Stimulated activated effector memory CD8-positive, alpha-beta T cell treated with anti-CD3 and anti-CD28 coated beads, Interleukin-12 subunit alpha, Interleukin-12 subunit beta, amount 100 ng/mL, for 72 hours (primary cell): ENCODE data around the gene SYNPO2L.
"Not testable (repeated sequence)": the region's sequence is repeated elsewhere in the genome, so short reads cannot be mapped to it uniquely, and the experiment has no call there.

Source experiments
- ATAC-seq: fragments of 150-1000 bp; cut with Tn5 transposase; 2 replicates; pipeline ENCODE4 v1.10.0; 2021
- DNase-seq, 2 donors: peaks; one replicate each; pipeline ENCODE4 v3.0.0; 2021 to 2022; ENCODE audit warnings: low spot score in 2 of 2
- H3K27ac Mint-ChIP-seq: one replicate; pipeline ENCODE4 v1.8.0; 2022; ENCODE audit warnings: mild to moderate bottlenecking, mixed read lengths
- H3K36me3 Mint-ChIP-seq: one replicate; pipeline ENCODE4 v1.8.0; 2022; ENCODE audit warnings: mild to moderate bottlenecking, mixed read lengths
- H3K4me1 Mint-ChIP-seq: one replicate; pipeline ENCODE4 v1.8.0; 2022; ENCODE audit warnings: mixed read lengths
- H3K4me3 Mint-ChIP-seq: one replicate; pipeline ENCODE4 v1.8.0; 2022; ENCODE audit warnings: mild to moderate bottlenecking, mixed read lengths
- H3K9me3 Mint-ChIP-seq: one replicate; pipeline ENCODE4 v1.8.0; 2022; ENCODE audit warnings: mixed read lengths

SYNPO2L gene, protein sequence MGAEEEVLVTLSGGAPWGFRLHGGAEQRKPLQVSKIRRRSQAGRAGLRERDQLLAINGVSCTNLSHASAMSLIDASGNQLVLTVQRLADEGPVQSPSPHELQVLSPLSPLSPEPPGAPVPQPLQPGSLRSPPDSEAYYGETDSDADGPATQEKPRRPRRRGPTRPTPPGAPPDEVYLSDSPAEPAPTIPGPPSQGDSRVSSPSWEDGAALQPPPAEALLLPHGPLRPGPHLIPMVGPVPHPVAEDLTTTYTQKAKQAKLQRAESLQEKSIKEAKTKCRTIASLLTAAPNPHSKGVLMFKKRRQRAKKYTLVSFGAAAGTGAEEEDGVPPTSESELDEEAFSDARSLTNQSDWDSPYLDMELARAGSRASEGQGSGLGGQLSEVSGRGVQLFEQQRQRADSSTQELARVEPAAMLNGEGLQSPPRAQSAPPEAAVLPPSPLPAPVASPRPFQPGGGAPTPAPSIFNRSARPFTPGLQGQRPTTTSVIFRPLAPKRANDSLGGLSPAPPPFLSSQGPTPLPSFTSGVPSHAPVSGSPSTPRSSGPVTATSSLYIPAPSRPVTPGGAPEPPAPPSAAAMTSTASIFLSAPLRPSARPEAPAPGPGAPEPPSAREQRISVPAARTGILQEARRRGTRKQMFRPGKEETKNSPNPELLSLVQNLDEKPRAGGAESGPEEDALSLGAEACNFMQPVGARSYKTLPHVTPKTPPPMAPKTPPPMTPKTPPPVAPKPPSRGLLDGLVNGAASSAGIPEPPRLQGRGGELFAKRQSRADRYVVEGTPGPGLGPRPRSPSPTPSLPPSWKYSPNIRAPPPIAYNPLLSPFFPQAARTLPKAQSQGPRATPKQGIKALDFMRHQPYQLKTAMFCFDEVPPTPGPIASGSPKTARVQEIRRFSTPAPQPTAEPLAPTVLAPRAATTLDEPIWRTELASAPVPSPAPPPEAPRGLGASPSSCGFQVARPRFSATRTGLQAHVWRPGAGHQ

DNA sequence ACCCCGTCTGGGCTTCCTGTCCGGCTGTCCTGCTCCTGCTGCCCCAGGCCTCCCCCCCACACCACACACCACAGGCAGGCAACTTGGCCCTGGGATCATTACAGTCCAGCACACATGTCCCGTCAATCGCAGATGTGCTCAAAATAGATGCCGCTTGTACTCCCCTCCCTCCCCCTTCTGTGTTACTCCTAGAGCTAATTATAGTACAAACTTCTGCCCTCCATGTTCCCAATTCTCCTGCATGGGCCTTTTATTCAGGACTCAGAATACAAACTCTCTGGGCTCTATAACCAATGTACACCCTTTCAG, at the start of gene SYNPO2L:
SYNPO2L (minus strand) TSS at position 40 of the 309 bp plus-strand sequence. CDS start 107 bp downstream, outside the sequence.
- H3K9me3 Mint-ChIP-seq = no peaks in the 10 kb centered on the region
- DNase-seq = no peak
- peak within 1 kb of the TSS; percentile 10 for H3K27ac Mint-ChIP-seq
- no peak within 1 kb of the TSS for H3K4me3 Mint-ChIP-seq
- no peaks in the 10 kb centered on the region for H3K36me3 Mint-ChIP-seq
- peaks cover 13% of the 10 kb centered on the region for H3K4me1 Mint-ChIP-seq
- no peak for ATAC-seq

DNA sequence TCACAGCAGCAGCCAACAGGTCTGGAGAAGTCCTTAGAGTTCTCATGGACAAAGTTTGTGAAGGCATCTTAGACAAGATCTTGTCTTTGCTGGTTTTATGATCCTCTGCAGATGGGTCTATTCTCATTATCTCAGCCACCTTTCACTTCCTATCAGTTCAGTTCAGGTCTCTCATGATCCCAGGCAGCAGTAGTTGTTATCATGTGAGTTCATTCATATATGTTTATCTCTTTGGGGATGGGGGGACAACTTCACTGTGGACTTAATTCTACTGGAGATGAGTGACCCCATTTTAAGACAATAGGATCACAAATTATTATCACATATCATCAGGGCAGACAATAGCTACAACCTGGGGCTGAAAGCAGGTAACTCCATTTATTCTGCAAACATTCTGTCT, 48.1 kb upstream of the SYNPO2L start:
- not testable (repeated sequence) for H3K9me3 Mint-ChIP-seq, DNase-seq, H3K4me1 Mint-ChIP-seq, ATAC-seq, H3K4me3 Mint-ChIP-seq, H3K27ac Mint-ChIP-seq
- H3K36me3 Mint-ChIP-seq = peaks cover 55% of the 10 kb centered on the region

DNA sequence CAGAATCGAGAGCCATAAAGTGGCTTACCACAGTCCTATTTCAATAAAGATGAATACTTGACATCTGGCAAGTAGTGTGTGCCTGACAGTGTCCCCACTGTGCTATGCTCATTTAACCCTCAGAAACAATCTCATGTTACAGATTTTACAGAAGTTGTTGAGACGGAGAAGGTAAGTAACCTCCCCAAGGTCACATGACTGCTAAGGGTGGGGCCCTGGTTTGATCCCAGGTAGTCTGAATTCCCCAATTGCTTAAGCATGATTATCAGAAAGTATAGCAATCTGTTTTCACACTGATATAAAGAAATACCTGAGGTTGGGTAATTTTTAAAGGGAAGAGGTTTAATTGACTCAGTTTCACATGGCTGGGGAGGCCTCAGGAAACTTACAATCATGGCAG, 43.0 kb upstream of the SYNPO2L start:
- H3K36me3 Mint-ChIP-seq = peaks cover 45% of the 10 kb centered on the region
- H3K27ac Mint-ChIP-seq, H3K4me1 Mint-ChIP-seq, ATAC-seq, H3K9me3 Mint-ChIP-seq, H3K4me3 Mint-ChIP-seq, DNase-seq: not testable (repeated sequence)

DNA sequence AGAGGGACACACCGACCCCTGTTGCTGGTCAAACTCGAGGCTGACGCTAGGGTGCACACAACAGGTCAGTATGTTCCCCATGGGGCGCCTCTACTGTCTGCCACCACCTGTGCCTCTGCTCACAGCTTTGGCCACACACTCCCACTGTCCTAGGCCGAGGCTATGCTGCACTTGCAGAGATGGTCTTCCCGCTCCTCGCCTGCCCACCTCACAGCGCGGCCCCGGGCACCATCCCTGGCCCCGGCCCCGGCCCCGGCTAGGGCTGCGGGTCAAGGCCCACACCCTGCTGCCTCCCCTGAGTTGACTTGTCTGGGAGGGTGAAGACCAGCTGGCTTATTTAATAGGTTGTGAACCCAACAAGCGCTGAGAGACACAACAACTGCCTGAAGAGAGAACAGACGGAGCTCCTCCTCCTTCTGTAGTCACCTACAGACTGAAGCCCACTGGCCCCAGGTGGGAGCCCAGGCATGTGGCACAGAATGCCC, 41.9 kb upstream of the SYNPO2L start, which contains the start of gene AGAP5:
AGAP5 (minus strand) TSS at position 435 of the 485 bp plus-strand sequence; CDS start at position 81, 354 bp downstream.
- not testable (repeated sequence) for H3K4me3 Mint-ChIP-seq, H3K4me1 Mint-ChIP-seq, H3K9me3 Mint-ChIP-seq, DNase-seq, H3K27ac Mint-ChIP-seq, ATAC-seq
- H3K36me3 Mint-ChIP-seq = peaks cover 38% of the 10 kb centered on the region

DNA sequence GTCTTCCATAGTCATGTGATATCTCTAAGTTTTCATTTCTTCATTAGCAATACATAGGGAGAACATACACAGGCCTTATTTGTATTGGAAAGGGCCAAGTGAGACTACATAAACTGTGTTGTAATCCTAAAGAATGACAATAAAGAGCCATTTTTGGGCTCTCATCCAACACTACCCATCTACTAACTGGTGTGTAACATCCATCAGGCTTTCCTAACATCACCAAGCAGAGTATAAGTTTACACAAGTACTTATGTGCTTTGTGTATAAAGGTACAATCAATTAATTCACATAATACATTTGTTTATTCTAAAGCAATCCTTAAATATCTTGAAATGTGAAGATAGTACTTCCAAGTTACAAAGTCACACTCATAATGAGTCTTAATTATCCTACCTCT, 39.5 kb upstream of the SYNPO2L start:
- peaks cover 32% of the 10 kb centered on the region for H3K36me3 Mint-ChIP-seq
- H3K9me3 Mint-ChIP-seq, H3K27ac Mint-ChIP-seq, H3K4me1 Mint-ChIP-seq, H3K4me3 Mint-ChIP-seq, ATAC-seq, DNase-seq: not testable (repeated sequence)

DNA sequence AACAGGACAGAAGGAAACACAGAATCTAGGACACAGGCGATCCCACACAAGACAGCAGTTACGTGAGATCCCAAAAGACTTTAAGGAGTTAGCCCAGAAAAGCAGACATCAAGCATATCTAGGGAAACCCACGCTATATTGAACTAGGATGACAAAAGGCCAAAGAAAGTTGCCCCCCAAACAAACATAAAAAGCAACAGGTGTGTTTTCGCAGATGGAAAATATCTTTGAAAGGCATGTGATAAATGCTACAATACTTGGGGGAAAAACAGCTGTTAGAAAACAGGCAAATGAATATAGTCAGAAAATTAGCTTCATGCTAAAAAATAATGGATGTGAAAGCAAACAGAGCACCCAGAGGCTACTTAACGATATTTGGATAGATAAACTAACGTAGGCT, 34.9 kb upstream of the SYNPO2L start:
- H3K4me1 Mint-ChIP-seq, ATAC-seq, H3K27ac Mint-ChIP-seq, H3K4me3 Mint-ChIP-seq, H3K9me3 Mint-ChIP-seq, DNase-seq: not testable (repeated sequence)
- H3K36me3 Mint-ChIP-seq = peaks cover 17% of the 10 kb centered on the region

DNA sequence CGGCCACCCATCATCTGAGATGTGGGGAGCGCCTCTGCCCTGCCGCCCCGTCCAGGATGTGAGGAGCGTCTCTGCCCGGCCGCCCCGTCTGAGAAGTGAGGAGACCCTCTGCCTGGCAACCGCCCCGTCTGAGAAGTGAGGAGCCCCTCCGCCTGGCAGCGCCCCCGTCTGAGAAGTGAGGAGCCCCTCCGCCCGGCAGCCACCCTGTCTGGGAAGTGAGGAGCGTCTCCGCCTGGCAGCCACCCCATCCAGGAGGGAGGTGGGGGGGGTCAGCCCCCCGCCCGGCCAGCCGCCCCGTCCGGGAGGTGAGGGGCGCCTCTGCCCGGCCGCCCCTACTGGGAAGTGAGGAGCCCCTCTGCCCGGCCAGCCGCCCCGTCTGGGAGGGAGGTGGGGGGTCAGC, 33.8 kb upstream of the SYNPO2L start:
- H3K4me1 Mint-ChIP-seq, H3K9me3 Mint-ChIP-seq, ATAC-seq, H3K4me3 Mint-ChIP-seq, DNase-seq, H3K27ac Mint-ChIP-seq: not testable (repeated sequence)
- peaks cover 18% of the 10 kb centered on the region for H3K36me3 Mint-ChIP-seq

DNA sequence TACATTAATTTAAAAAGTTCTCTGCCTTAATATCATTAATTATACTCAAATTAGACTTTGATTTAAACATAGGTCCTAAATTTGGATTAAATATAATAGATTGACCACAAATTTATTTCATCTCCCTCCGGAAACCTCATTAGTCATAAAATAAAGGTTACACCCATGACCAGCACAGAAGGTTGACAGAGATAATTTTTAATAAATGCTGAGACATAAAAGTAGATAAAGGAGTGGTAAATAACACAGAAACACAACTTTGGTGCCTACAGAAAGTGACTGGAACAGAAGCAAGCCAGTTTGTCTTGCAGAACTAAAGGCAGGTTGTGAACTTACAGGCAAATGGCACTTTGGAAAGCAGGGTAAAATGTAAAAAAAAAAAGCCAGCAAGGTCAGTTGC, 31.8 kb upstream of the SYNPO2L start:
- ATAC-seq, H3K4me1 Mint-ChIP-seq, H3K9me3 Mint-ChIP-seq, DNase-seq, H3K27ac Mint-ChIP-seq, H3K4me3 Mint-ChIP-seq: not testable (repeated sequence)
- H3K36me3 Mint-ChIP-seq = peaks cover 18% of the 10 kb centered on the region

DNA sequence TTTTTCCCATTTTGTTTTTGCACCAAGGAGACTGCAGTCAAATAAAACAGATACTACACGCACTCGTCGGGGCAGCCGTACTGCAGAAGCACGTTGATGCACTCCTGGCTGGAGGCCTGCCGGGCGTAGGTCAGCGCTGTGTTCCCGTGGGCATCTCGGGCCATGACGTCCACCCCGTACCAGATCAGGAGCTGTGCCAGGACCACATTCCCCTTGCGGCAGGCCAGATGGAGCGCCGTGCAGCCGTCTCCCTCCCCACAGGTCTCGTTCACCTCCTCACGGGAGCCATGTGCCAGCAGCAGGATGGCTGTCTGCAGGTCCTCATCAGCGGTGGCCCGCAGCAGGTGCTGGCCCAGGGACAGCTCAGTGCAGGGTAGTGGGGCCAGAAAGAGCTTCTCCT, 18.7 kb upstream of the SYNPO2L start:
- H3K27ac Mint-ChIP-seq, H3K4me3 Mint-ChIP-seq: not testable (repeated sequence)

DNA sequence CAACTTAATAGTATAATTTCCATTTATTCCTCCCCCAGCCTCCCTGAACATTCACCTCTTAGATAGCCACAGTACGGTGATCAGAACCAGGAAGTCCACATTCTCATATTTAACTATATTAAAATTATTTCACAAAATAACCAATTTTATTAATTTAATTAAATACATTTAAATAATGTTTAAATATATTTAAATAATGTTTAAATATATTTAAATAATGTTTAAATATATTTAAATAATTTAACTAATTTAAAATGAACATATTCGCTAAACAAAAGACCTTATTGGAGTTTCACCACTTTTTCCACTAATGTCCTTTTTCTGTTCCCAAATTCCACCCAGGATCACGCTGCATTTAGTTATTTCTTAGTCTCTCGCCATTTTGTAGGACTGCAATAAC, 12.5 kb upstream of the SYNPO2L start:
- H3K36me3 Mint-ChIP-seq = peaks cover 14% of the 10 kb centered on the region
- not testable (repeated sequence) for H3K4me3 Mint-ChIP-seq

More for the DNA sequence above, 18.7 kb upstream of the SYNPO2L start:
- not testable (repeated sequence) for DNase-seq, H3K4me1 Mint-ChIP-seq, ATAC-seq, H3K9me3 Mint-ChIP-seq
- H3K36me3 Mint-ChIP-seq = peaks cover 19% of the 10 kb centered on the region

DNA sequence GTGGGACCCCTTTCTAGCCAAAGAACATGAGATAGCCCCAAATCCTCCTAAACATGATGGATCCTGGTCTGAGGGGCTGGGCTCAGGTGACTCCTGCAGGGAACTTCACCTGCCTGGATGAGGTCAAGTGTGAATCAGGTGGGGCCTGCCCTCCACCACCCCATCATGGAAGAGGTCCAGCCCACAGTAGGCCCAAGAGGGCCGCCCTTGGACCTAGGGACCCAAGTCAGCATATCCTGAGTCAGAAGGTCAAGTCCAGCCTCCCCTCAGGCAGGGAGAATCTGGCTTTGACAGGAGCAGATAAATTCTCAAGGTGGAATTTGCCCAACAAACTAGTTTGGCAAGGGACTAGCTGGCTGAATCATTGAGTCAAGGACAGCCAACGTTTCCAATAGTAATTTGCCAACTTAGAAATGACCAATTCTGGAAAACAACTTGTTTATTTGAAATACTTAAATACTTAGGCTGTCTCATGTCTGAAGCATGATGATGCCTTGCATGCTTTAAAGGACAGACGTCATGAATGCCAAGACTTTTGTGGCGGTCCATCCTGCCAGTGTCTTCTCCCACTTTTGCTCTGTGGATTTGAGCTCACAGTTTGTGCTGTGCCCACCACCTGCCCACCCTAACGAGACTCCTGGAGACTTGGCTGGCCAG, 10.5 kb upstream of the SYNPO2L start:
- not testable (repeated sequence) for H3K9me3 Mint-ChIP-seq, H3K36me3 Mint-ChIP-seq, H3K4me3 Mint-ChIP-seq, DNase-seq, ATAC-seq, H3K4me1 Mint-ChIP-seq
- peak overlapping the region; percentile 26 for H3K27ac Mint-ChIP-seq

More for the DNA sequence above, 12.5 kb upstream of the SYNPO2L start:
- DNase-seq, H3K27ac Mint-ChIP-seq, H3K9me3 Mint-ChIP-seq, ATAC-seq, H3K4me1 Mint-ChIP-seq: not testable (repeated sequence)

DNA sequence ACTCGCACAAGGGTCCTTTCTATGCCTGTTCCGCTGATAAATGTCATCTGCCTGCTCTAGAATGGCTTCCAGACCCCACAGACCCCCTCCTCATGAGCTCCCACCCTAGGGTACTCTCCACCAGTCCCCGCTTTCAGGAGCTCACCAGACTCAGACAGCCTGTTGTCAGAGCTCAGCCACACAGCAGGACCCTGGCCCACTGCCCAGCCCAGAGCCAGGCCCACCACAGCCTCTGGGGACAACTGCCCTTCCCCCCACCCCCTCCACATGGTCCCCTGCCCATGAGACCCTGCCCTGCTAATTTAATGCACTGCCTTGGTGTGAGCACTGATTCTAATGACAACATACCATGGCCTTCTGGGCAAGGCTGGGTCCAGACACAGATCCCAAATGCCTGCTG, 9.8 kb upstream of the SYNPO2L start:
- H3K9me3 Mint-ChIP-seq, ATAC-seq, DNase-seq, H3K4me3 Mint-ChIP-seq, H3K4me1 Mint-ChIP-seq, H3K36me3 Mint-ChIP-seq, H3K27ac Mint-ChIP-seq: not testable (repeated sequence)

DNA sequence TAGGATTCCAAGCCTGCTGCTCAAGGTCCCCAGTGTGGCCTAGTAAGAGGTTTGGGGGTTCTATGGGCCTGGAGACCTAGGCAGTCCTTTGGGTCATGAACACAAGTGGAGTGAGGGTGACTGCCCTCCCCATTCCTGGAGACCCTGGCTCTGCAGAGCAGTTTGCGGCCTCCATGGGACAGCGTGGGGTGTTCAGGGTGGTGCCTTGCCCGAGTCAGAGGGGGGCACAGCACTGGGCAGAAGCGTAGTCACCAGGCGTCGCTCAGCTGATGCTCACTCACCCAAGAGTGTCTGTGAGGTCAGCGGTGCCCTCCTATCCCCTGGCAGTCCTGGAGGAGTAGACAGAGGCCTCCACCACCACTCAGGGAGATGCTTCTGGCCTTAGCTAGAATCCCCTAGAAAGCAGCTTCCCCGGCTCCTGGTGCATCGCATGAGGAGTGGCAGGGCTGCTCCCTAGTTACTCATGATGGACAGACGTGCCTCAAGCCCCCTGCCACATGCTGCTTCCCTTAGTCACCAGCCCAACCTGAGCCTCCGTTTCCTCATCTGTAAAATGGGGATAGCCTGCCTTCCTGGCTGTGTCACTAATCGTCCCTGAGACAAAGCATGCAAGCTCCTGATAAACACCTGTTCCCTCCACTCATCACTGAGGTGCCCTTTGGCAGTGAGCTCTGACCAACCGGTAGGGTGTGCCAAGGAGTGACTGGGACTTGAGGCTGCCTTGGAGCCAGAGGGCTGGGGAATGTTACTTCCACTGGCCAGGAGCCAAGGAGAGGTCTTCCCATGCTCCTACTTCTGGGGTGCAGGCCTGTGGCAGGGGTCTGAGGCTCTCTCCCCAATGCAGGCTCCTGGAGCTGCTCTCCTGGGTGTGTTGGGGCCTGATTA, 8.6 kb upstream of the SYNPO2L start:
- not testable (repeated sequence) for H3K27ac Mint-ChIP-seq, DNase-seq, ATAC-seq, H3K4me3 Mint-ChIP-seq, H3K9me3 Mint-ChIP-seq, H3K4me1 Mint-ChIP-seq, H3K36me3 Mint-ChIP-seq

DNA sequence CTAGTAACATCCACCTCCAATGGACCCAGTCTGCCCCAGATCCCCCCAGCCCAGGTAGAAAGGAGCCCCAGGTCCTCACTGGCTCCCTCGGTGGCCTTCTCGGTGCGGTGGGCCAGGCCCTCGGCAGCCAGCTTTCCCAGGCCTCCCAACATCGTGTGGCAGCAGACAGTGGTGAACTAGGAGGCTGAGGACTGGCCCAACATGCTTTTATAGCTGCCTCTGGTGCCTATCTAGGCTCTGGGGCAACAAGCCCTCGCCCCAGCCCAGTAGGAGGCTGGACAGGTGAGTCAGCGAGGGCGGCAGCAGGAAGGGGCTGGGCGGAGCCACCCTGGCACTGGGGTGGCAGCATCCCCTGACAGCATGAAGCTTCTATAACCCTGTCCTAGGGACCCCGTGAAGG, 7.8 kb upstream of the SYNPO2L start:
- not testable (repeated sequence) for ATAC-seq, H3K36me3 Mint-ChIP-seq, H3K4me1 Mint-ChIP-seq, H3K4me3 Mint-ChIP-seq, H3K9me3 Mint-ChIP-seq, DNase-seq, H3K27ac Mint-ChIP-seq
